SK-N-SH (cell line): Measurements from ENCODE around the gene KCNT1. TPM values are rescaled to one million over a fixed set of nuclear protein-coding genes. Genes with fewer than 3 reads are reported as not detected.

ENCODE experiments used
- CTCF ChIA-PET: fragments of 300-600, 350-600 bp; formaldehyde crosslinking; extraction: SDS; loops from one replicate; lab custom pipeline; 2021; lab: Yijun Ruan, JAX
- POLR2A ChIA-PET: fragments of 350-600 bp; sonication (Branson Sonifier 250); formaldehyde crosslinking; extraction: SDS; loops from one replicate; lab custom pipeline; 2020; ENCODE audit warnings: antibody characterized with exemption, inconsistent platforms; lab: Yijun Ruan, JAX
- DNase-seq: peaks from one replicate; pipeline ENCODE4 v3.0.0; 2012
- H2AFZ ChIP-seq: fragments of 200-600 bp; sonication (generic); 2 replicates; pipeline ENCODE4 v1.8.1; 2016; ENCODE audit warnings: antibody characterized with exemption, mild to moderate bottlenecking, low read depth
- H3F3A ChIP-seq: fragments of 200-600 bp; sonication (generic); replicated peaks from 2 replicates; pipeline ENCODE3; 2016; ENCODE audit warnings: antibody characterized with exemption, mild to moderate bottlenecking; ENCODE audit not compliant: insufficient read depth
- H3K27ac ChIP-seq, 2 experiments: fragments of 200-500 bp in 1 of 2; fragments of 200-600 bp in 1 of 2; sonication (Bioruptor generic) in 1 of 2; sonication (generic), shearing (Covaris generic) in 1 of 2; 2 replicates each; pipeline versions ENCODE4 v1.5.1 to v1.6.1; 2014 to 2016; ENCODE audit warnings: low read depth in 2 of 2, inconsistent platforms in 1 of 2, low read length in 1 of 2, mild to moderate bottlenecking in 1 of 2, mixed read lengths in 1 of 2
- H3K27me3 ChIP-seq: fragments of 200-600 bp; sonication (generic), shearing (Covaris generic); 2 replicates; pipeline ENCODE4 v1.6.1; 2016; ENCODE audit warnings: mixed run types; ENCODE audit not compliant: insufficient read depth
- H3K36me3 ChIP-seq, 2 experiments: fragments of 200-500 bp in 1 of 2; fragments of 200-600 bp in 1 of 2; sonication (Bioruptor generic) in 1 of 2; sonication (generic) in 1 of 2; replicated peaks in 1 of 2; 2 replicates each; pipeline versions ENCODE3 to v1.5.1; 2014 to 2016; ENCODE audit warnings: low read length in 1 of 2, mild to moderate bottlenecking in 1 of 2; ENCODE audit not compliant: insufficient read depth in 2 of 2, control insufficient read depth in 1 of 2
- H3K4me1 ChIP-seq, 2 experiments: fragments of 200-500 bp in 1 of 2; fragments of 200-600 bp in 1 of 2; sonication (Bioruptor generic) in 1 of 2; sonication (generic), shearing (Covaris generic) in 1 of 2; 2 replicates each; pipeline versions ENCODE4 v1.5.1 to v1.6.1; 2014 to 2016; ENCODE audit warnings: low read depth in 1 of 2, low read length in 1 of 2, mixed run types in 1 of 2; ENCODE audit not compliant: insufficient read depth in 2 of 2, control insufficient read depth in 1 of 2
- H3K4me2 ChIP-seq: fragments of 200-600 bp; sonication (generic), shearing (Covaris generic); 2 replicates; pipeline ENCODE4 v1.6.1; 2017; ENCODE audit warnings: mixed run types
- H3K4me3 ChIP-seq, 2 experiments: fragments of 200-500 bp in 1 of 2; fragments of 200-600 bp in 1 of 2; sonication (Bioruptor generic) in 1 of 2; sonication (generic), shearing (Covaris generic) in 1 of 2; 2 replicates each; pipeline versions ENCODE4 v1.5.1 to v1.8.1; 2014 to 2016; ENCODE audit warnings: low read depth in 2 of 2, inconsistent platforms in 1 of 2, low read length in 1 of 2, mild to moderate bottlenecking in 1 of 2, mixed read lengths in 1 of 2, moderate library complexity in 1 of 2
- H3K79me2 ChIP-seq: fragments of 200-600 bp; sonication (generic); 2 replicates; pipeline ENCODE4 v1.8.1; 2017; ENCODE audit warnings: mild to moderate bottlenecking; ENCODE audit not compliant: insufficient read depth
- H3K9ac ChIP-seq: fragments of 200-600 bp; sonication (generic); 2 replicates; pipeline ENCODE4 v1.6.1; 2017; ENCODE audit warnings: mixed run types
- H3K9me2 ChIP-seq: fragments of 200-600 bp; sonication (generic); 2 replicates; pipeline ENCODE4 v1.6.1; 2017; ENCODE audit warnings: mixed run types
- H3K9me3 ChIP-seq: fragments of 200-600 bp; sonication (generic); 2 replicates; pipeline ENCODE4 v1.6.1; 2017; ENCODE audit warnings: mixed run types, mild to moderate bottlenecking, moderate library complexity
- H4K20me1 ChIP-seq: fragments of 200-600 bp; sonication (generic); 2 replicates; pipeline ENCODE4 v1.6.1; 2017; ENCODE audit warnings: mild to moderate bottlenecking, mixed run types; ENCODE audit not compliant: insufficient read depth
- CHD2 ChIP-seq: fragments of 150-350 bp; IDR thresholded peaks from 2 replicates; pipeline ENCODE4 v1.6.1; 2018; ENCODE audit warnings: low read length; ENCODE audit not compliant: partially characterized antibody
- ELF1 ChIP-seq: IDR thresholded peaks from 2 replicates; pipeline ENCODE4 v1.4.0; 2012
- EZH2phosphoT487 ChIP-seq: fragments of 200-600 bp; sonication (generic); IDR thresholded peaks from 2 replicates; pipeline ENCODE4 v1.6.1; 2017; ENCODE audit warnings: low read depth, mixed run types, mild to moderate bottlenecking, antibody characterized with exemption, moderate library complexity, borderline replicate concordance
- FOXJ3 ChIP-seq: sonication (generic); formaldehyde crosslinking; IDR thresholded peaks from 2 replicates; pipeline ENCODE4 v1.5.1; 2020; ENCODE audit warnings: mild to moderate bottlenecking, missing genetic modification reagents
- FOXM1 ChIP-seq: IDR thresholded peaks from 2 replicates; pipeline ENCODE4 v1.4.0; 2012; ENCODE audit warnings: low read depth, mild to moderate bottlenecking
- GATA2 ChIP-seq: sonication (generic); formaldehyde crosslinking; IDR thresholded peaks from 2 replicates; pipeline ENCODE4 v1.5.0; 2020; ENCODE audit warnings: mild to moderate bottlenecking, missing genetic modification reagents
- MXI1 ChIP-seq: IDR thresholded peaks from 2 replicates; pipeline ENCODE4 v1.6.1; 2012; ENCODE audit warnings: mild to moderate bottlenecking, low read depth, low read length, improper control_type of control experiment
- RFX5 ChIP-seq: IDR thresholded peaks from 2 replicates; pipeline ENCODE4 v1.6.1; 2012; ENCODE audit warnings: mild to moderate bottlenecking, improper control_type of control experiment, low read length
- TCF12 ChIP-seq: IDR thresholded peaks from 2 replicates; pipeline ENCODE4 v1.4.0; 2012
- WGBS: methylation state at CpG from one replicate; pipeline ENCODE4 v1.1.6; 2017; ENCODE audit warnings: low lambda C conversion rate; 5-methylcytosine and 5-hydroxymethylcytosine counted together
- polyA plus RNA-seq, 3 experiments: library from polyadenylated mRNA; depleted of rRNA; stranded (reverse); fragments of >200 nt; gene quantifications; 2 replicates each; pipeline ENCODE4 v1.2.3, GENCODE V29; 2012
- TF ChIP-seq, protein P1 (sequence below): IDR thresholded peaks from 2 replicates; pipeline ENCODE4 v1.4.0; 2012; ENCODE audit warnings: low read depth, borderline replicate concordance
- TF ChIP-seq, protein P2 (sequence below): IDR thresholded peaks from 2 replicates; pipeline ENCODE4 v1.4.0; 2012; ENCODE audit warnings: low read depth, borderline replicate concordance
- TF ChIP-seq, protein P3 (sequence below): IDR thresholded peaks from 2 replicates; pipeline ENCODE4; 2012

KCNT1 gene
- polyA plus RNA-seq, 1 of the 3 experiments (the other 2 are of a cell fraction), result 0.08 TPM

- WGBS, result 55% methylated on average over 9 of the region's 35 CpGs
Measured at GRCh38 chr9:135791431-135792267, 89.7 kb downstream of the KCNT1 start.

DNA sequence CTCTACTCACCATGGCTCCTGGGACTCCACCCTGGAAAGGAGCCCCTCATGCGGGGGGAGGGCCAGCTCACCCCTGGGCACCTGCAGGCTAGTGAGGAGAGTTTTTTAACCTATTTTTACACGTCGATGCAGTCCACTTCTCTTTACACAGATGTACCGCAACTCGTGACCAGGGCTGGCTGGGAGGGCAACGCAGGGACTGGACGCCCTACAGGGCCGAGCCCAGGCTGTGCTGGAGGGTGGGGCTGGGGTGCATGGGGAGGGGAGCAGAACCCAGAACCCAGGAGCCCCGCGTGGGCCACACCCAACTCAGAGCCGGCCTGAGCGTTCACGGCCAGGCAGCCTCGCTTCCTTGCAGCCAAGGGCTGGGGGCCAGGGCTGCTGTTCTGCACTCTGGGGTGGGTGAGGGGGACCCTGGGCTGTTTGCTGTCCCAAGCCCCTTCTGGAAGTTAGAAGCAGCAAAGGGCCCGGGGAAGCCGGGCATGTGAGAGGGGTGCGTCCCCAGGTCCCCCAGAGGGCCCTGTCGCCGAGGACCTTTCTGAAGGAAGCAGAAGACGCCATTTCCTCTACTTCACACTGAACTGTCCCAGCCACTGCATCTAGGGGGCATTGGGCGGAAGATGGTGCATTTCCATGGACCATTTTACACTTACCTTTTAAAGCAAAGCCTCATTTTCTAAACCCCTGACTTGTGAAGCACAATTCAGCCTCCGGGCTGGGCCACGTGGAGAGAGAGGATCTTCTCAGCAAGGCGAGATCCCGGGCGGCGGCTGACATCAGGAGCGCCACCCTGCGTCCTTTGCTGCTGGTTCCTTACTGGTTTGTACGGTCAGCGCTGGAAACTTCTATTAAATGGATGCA, 90.5 kb downstream of the KCNT1 start:
- TF ChIP-seq TCF12, result no peak
- no peak for TF ChIP-seq GATA2
- TF ChIP-seq MXI1, result no peak
- no peak for TF ChIP-seq EZH2phosphoT487
- TF ChIP-seq, protein P1, sequence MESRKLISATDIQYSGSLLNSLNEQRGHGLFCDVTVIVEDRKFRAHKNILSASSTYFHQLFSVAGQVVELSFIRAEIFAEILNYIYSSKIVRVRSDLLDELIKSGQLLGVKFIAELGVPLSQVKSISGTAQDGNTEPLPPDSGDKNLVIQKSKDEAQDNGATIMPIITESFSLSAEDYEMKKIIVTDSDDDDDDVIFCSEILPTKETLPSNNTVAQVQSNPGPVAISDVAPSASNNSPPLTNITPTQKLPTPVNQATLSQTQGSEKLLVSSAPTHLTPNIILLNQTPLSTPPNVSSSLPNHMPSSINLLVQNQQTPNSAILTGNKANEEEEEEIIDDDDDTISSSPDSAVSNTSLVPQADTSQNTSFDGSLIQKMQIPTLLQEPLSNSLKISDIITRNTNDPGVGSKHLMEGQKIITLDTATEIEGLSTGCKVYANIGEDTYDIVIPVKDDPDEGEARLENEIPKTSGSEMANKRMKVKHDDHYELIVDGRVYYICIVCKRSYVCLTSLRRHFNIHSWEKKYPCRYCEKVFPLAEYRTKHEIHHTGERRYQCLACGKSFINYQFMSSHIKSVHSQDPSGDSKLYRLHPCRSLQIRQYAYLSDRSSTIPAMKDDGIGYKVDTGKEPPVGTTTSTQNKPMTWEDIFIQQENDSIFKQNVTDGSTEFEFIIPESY, result no peak
- TF ChIP-seq, protein P2, sequence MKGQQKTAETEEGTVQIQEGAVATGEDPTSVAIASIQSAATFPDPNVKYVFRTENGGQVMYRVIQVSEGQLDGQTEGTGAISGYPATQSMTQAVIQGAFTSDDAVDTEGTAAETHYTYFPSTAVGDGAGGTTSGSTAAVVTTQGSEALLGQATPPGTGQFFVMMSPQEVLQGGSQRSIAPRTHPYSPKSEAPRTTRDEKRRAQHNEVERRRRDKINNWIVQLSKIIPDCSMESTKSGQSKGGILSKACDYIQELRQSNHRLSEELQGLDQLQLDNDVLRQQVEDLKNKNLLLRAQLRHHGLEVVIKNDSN, result no peak
- TF ChIP-seq ELF1, result no peak
- TF ChIP-seq RFX5, result no peak
- TF ChIP-seq FOXM1, result no peak
- TF ChIP-seq, all 33 proteins: peak for 0
- no peak overlapping the region for H3K9ac ChIP-seq
- no peak overlapping the region for H2AFZ ChIP-seq
- H3K9me3 ChIP-seq, result no peaks in the 10 kb centered on the region
- no peaks in the 10 kb centered on the region for H3K9me2 ChIP-seq
- H3K4me2 ChIP-seq, result no peak overlapping the region
- no peak for DNase-seq
- no peaks in the 10 kb centered on the region for H3K27me3 ChIP-seq
- no peaks in the 10 kb centered on the region for H3K36me3 ChIP-seq
- 65% methylated on average over 26 of the region's 31 CpGs for WGBS
- no peaks in the 10 kb centered on the region for H3K79me2 ChIP-seq
- no peak overlapping the region for H3K4me3 ChIP-seq
- no peak overlapping the region for H3K27ac ChIP-seq
- ChIA-PET POLR2A (no interaction called here), CTCF (no interaction called here)
- no peaks in the 10 kb centered on the region for H4K20me1 ChIP-seq
- no peaks in the 10 kb centered on the region; a peak in 1 of 4 replicates for H3K4me1 ChIP-seq
- no peaks in the 10 kb centered on the region for H3F3A ChIP-seq

More at GRCh38 chr9:135791431-135792267, 89.7 kb downstream of the KCNT1 start:
- no peaks in the 10 kb centered on the region for H4K20me1 ChIP-seq
- no peaks in the 10 kb centered on the region for H3K79me2 ChIP-seq
- H3K4me1 ChIP-seq, result no peaks in the 10 kb centered on the region
- ChIA-PET POLR2A (no interaction called here), CTCF (no interaction called here)
- no peak overlapping the region for H3K9ac ChIP-seq
- H3K9me2 ChIP-seq, result no peaks in the 10 kb centered on the region
- no peak overlapping the region for H3K4me3 ChIP-seq
- H3K9me3 ChIP-seq, result no peaks in the 10 kb centered on the region
- no peak overlapping the region for H2AFZ ChIP-seq
- H3K4me2 ChIP-seq, result no peak overlapping the region
- H3F3A ChIP-seq, result no peaks in the 10 kb centered on the region
- no peaks in the 10 kb centered on the region for H3K36me3 ChIP-seq
- TF ChIP-seq FOXJ3 (CRISPR knock-in tag) (no peak), CHD2 (no peak)
- TF ChIP-seq, protein P3, sequence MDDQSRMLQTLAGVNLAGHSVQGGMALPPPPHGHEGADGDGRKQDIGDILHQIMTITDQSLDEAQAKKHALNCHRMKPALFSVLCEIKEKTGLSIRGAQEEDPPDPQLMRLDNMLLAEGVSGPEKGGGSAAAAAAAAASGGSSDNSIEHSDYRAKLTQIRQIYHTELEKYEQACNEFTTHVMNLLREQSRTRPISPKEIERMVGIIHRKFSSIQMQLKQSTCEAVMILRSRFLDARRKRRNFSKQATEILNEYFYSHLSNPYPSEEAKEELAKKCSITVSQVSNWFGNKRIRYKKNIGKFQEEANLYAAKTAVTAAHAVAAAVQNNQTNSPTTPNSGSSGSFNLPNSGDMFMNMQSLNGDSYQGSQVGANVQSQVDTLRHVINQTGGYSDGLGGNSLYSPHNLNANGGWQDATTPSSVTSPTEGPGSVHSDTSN, result no peak
- no peaks in the 10 kb centered on the region for H3K27me3 ChIP-seq
- H3K27ac ChIP-seq, result no peak overlapping the region
- DNase-seq, result no peak
